Liver (tissue), 9 donors: ENCODE results near the gene NEK1. TPM values are rescaled to one million over a fixed set of nuclear protein-coding genes. Genes with fewer than 3 reads are reported as not detected.

Source experiments
- DNase-seq: peaks from one replicate; pipeline ENCODE4 v3.0.0-alpha.2; 2017; ENCODE audit warnings: low spot score
- H3K27ac ChIP-seq, 2 donors: one replicate each; pipeline ENCODE4 v1.7.0; 2013; ENCODE audit warnings: inconsistent platforms in 2 of 2, low read length in 2 of 2, control low read depth in 1 of 2, low read depth in 1 of 2, mild to moderate bottlenecking in 1 of 2
- H3K27me3 ChIP-seq, 4 donors: one replicate each; pipeline versions ENCODE4 v1.6.1 to v1.7.0; 2013; ENCODE audit warnings: low read length in 3 of 4, inconsistent platforms in 1 of 4, mild to moderate bottlenecking in 1 of 4, moderate library complexity in 1 of 4; ENCODE audit not compliant: control insufficient read depth in 4 of 4, insufficient read depth in 4 of 4
- H3K36me3 ChIP-seq, 4 donors: one replicate each; pipeline versions ENCODE4 v1.6.1 to v1.7.0; 2013; ENCODE audit warnings: low read length in 3 of 4, mild to moderate bottlenecking in 3 of 4, low read depth in 1 of 4, moderate library complexity in 1 of 4; ENCODE audit not compliant: control insufficient read depth in 4 of 4, insufficient read depth in 3 of 4
- H3K4me1 ChIP-seq, 4 donors: one replicate each; pipeline versions ENCODE4 v1.6.1 to v1.7.0; 2013; ENCODE audit warnings: low read length in 3 of 4, mild to moderate bottlenecking in 3 of 4, moderate library complexity in 1 of 4; ENCODE audit not compliant: control insufficient read depth in 4 of 4, insufficient read depth in 4 of 4
- H3K4me3 ChIP-seq, 3 donors: one replicate each; pipeline versions ENCODE4 v1.6.1 to v1.7.0; 2013; ENCODE audit warnings: low read length in 3 of 3, control low read depth in 1 of 3, low read depth in 1 of 3, mild to moderate bottlenecking in 1 of 3
- H3K9ac ChIP-seq, 2 donors: one replicate each; pipeline ENCODE4 v1.7.0; 2013; ENCODE audit warnings: low read length in 2 of 2, mild to moderate bottlenecking in 2 of 2, moderate library complexity in 2 of 2, control low read depth in 1 of 2, low read depth in 1 of 2
- H3K9me3 ChIP-seq, 4 donors: one replicate each; pipeline versions ENCODE4 v1.6.1 to v1.7.0; 2013; ENCODE audit warnings: low read length in 3 of 4; ENCODE audit not compliant: control insufficient read depth in 4 of 4
- ATF3 ChIP-seq: IDR thresholded peaks from 2 replicates; pipeline ENCODE4 v1.6.1; 2016; ENCODE audit warnings: antibody characterized with exemption
- CTCF ChIP-seq: fragments of 150-350 bp; IDR thresholded peaks from 2 replicates; pipeline ENCODE4 v1.5.1; 2017; ENCODE audit warnings: improper control_type of control experiment, low read depth, low read length; ENCODE audit not compliant: missing input control
- EGR1 ChIP-seq, 2 donors: IDR thresholded peaks; 2 replicates each; pipeline ENCODE4 v1.6.1; 2016 to 2018; ENCODE audit warnings: antibody characterized with exemption in 2 of 2, low read depth in 2 of 2
- FOXA1 ChIP-seq: IDR thresholded peaks from 2 replicates; pipeline ENCODE4 v1.6.1; 2016; ENCODE audit warnings: antibody characterized with exemption
- FOXA2 ChIP-seq: IDR thresholded peaks from 2 replicates; pipeline ENCODE4 v1.6.1; 2016; ENCODE audit warnings: antibody characterized with exemption
- HNF4A ChIP-seq, 2 donors: conservative IDR thresholded peaks; 2 replicates each; pipeline ENCODE4 v1.6.1; 2016; ENCODE audit warnings: antibody characterized with exemption in 2 of 2, mild to moderate bottlenecking in 2 of 2
- HNF4G ChIP-seq: IDR thresholded peaks from 2 replicates; pipeline ENCODE4 v1.6.1; 2016; ENCODE audit warnings: antibody characterized with exemption
- JUND ChIP-seq, 2 donors: IDR thresholded peaks; 2 replicates each; pipeline ENCODE4 v1.6.1; 2016; ENCODE audit warnings: antibody characterized with exemption in 2 of 2
- MAX ChIP-seq: IDR thresholded peaks from 2 replicates; pipeline ENCODE4 v1.6.1; 2016; ENCODE audit warnings: antibody characterized with exemption
- RAD21 ChIP-seq, 2 donors: IDR thresholded peaks; 2 replicates each; pipeline ENCODE4 v1.6.1; 2016; ENCODE audit warnings: antibody characterized with exemption in 2 of 2, mild to moderate bottlenecking in 2 of 2
- REST ChIP-seq: IDR thresholded peaks from 2 replicates; pipeline ENCODE4 v1.6.1; 2016; ENCODE audit warnings: antibody characterized with exemption, mild to moderate bottlenecking
- TAF1 ChIP-seq: conservative IDR thresholded peaks from 2 replicates; pipeline ENCODE4 v1.6.1; 2016; ENCODE audit warnings: antibody characterized with exemption, mild to moderate bottlenecking
- YY1 ChIP-seq: IDR thresholded peaks from 2 replicates; pipeline ENCODE4 v1.6.1; 2016; ENCODE audit warnings: antibody characterized with exemption, mild to moderate bottlenecking
- WGBS: extraction: QIAGEN DNeasy Blood & Tissue Kit; methylation state at CpG from one replicate; pipeline ENCODE4 v1.1.7; 2013; 5-methylcytosine and 5-hydroxymethylcytosine counted together
- polyA plus RNA-seq, 2 donors: library from polyadenylated mRNA; stranded (reverse) in 1 of 2; unstranded in 1 of 2; fragments of 200-250 nt in 1 of 2; fragments of >200 nt in 1 of 2; fragmentation: Nextera tagmentation in 1 of 2; extraction: Ambion mirVana in 1 of 2; gene quantifications; one replicate each; pipeline versions ENCODE4 v1.2.1 to v1.2.3, GENCODE V29; 2013 to 2015
- total RNA-seq, 2 donors: library from RNA; depleted of rRNA; stranded (reverse); fragments of >200 nt; gene quantifications; one replicate each; pipeline ENCODE4 v1.2.3, GENCODE V29; 2014
- donor health status: healthy.
- donor health status: healthy.
- donor health status: healthy.
- donor health status: healthy.
- donor health status: healthy.

The NEK1 gene
- total and polyA plus RNA-seq, 4 donors, result 1.8 to 10.2 (median 5.3) TPM

GRCh38 chr4:169369634-169370033, 242.7 kb downstream of the NEK1 start:
- Histone ChIP-seq H3K36me3 (no peaks in the 10 kb centered on the region), H3K4me3 (no peak overlapping the region), H3K27me3 (no peaks in the 10 kb centered on the region), H3K4me1 (no peaks in the 10 kb centered on the region), H3K27ac (no peak overlapping the region), H3K9me3 (peaks cover 0 to 5% (median 0%) of the 10 kb centered on the region in 4 donors), H3K9ac (no peak overlapping the region)
- TF ChIP-seq CTCF (peak; percentile 5), RAD21 (IDR thresholded peaks at IDR 0.05) (peak in 1 of 2 donors; percentile 13), FOXA1 (no peak)
- WGBS, result 90% methylated on average over 6 of the region's 6 CpGs
- no peak for DNase-seq

- no peak for DNase-seq
- Histone ChIP-seq H3K4me1 (no peaks in the 10 kb centered on the region), H3K27ac (no peak overlapping the region), H3K4me3 (no peak overlapping the region), H3K9me3 (peaks cover 0 to 5% (median 0%) of the 10 kb centered on the region in 4 donors), H3K36me3 (no peaks in the 10 kb centered on the region), H3K27me3 (no peaks in the 10 kb centered on the region), H3K9ac (no peak overlapping the region)
- TF ChIP-seq MAX (no peak), RAD21 (IDR thresholded peaks at IDR 0.05) (no peak), ATF3 (no peak), CTCF (no peak), HNF4A (conservative IDR thresholded peaks at IDR 0.05) (no peak), YY1 (no peak), JUND (IDR thresholded peaks at IDR 0.05) (no peak), EGR1 (IDR thresholded peaks at IDR 0.05; ENCODE audit: low read depth in 2 of 2) (no peak), FOXA2 (no peak), TAF1 (no peak), REST (no peak), HNF4G (no peak)
These were observed 244.6 kb downstream of the NEK1 start for GRCh38 chr4:169367826-169368225.
